HFF-Myc (cell line): ENCODE data around the gene GBF1.

Experiments
- DNase-seq: peaks from one replicate; pipeline ENCODE4 v3.0.0-alpha.2; 2011; ENCODE audit warnings: low read depth; ENCODE audit errors: extremely low read depth
- H3K4me3 ChIP-seq: replicated peaks from 2 replicates; pipeline ENCODE4 v1.5.1; 2011; ENCODE audit warnings: low read depth, mild to moderate bottlenecking, control low read depth, low read length
- CTCF ChIP-seq: IDR thresholded peaks from 2 replicates; pipeline ENCODE4 v1.5.1; 2012; ENCODE audit warnings: mild to moderate bottlenecking, low read depth, low read length, control low read depth; ENCODE audit errors: missing control alignments

The GBF1 gene

GRCh38 chr10:102354451-102354850 is 109.1 kb downstream of the GBF1 start:
- DNase-seq: no peak

GRCh38 chr10:102358712-102359382 is 113.5 kb downstream of the GBF1 start:
- no peak overlapping the region for H3K4me3 ChIP-seq
- no peak for DNase-seq
- no peak for TF ChIP-seq CTCF

More at GRCh38 chr10:102354451-102354850, 109.1 kb downstream of the GBF1 start:
- no peak for TF ChIP-seq CTCF
- H3K4me3 ChIP-seq: no peak overlapping the region

DNA sequence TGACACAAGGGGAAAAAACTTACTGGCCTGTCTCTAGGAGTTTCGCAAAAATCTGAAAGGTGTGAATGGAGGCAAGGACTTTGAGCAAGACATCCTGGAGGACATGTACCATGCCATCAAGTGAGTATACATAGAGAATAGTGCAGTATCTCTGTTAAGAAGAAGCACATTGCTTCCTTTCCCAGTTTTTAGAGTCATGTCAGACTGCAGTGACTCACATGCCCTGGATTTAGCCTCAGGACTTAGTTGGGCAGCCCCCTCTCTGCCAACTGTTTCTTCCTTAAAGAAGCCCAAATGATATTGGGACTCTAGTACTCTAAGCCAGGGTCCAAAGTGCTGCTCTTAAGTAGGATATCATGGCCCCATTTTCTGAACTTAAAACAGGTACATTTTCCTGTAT is 122.1 kb downstream of the GBF1 start:
- H3K4me3 ChIP-seq: no peak overlapping the region
- TF ChIP-seq CTCF: no peak
- DNase-seq: no peak

DNA sequence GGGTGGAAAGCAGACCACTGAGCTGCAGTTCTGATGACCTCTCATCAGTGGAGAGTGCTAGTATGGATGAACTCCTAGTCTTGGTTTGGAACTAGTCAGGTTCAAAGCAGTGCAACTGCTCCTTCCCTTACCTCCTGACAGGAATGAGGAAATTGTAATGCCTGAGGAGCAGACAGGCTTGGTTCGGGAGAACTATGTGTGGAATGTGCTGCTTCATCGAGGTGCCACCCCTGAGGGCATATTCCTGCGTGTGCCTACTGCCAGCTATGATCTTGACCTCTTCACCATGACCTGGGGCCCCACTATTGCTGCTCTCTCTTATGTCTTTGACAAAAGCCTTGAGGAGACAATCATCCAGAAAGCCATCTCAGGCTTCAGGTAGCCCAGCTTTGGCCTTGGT is 122.7 kb downstream of the GBF1 start:
- no peak for TF ChIP-seq CTCF
- no peak overlapping the region for H3K4me3 ChIP-seq
- no peak for DNase-seq

GRCh38 chr10:102371295-102371694 is 126.0 kb downstream of the GBF1 start:
- DNase-seq: no peak
- TF ChIP-seq CTCF: no peak
- H3K4me3 ChIP-seq: no peak overlapping the region

DNA sequence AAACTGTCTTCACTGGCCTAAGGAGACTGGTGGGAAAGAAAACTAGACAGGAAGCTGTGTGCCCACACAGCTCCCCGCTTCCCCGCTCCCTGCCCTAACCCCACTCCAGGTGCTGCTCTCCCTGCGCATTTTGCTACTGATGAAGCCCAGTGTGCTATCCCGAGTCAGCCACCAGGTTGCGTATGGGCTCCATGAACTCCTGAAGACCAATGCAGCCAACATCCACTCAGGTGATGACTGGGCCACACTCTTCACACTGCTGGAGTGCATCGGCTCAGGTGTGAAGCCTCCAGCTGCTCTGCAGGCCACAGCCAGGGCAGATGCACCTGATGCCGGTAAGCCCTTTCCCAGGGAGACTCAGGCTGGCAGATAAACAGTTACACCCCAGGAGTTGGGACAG is 129.9 kb downstream of the GBF1 start:
- DNase-seq: no peak
- no peak overlapping the region for H3K4me3 ChIP-seq
- peak; percentile 13 for TF ChIP-seq CTCF

DNA sequence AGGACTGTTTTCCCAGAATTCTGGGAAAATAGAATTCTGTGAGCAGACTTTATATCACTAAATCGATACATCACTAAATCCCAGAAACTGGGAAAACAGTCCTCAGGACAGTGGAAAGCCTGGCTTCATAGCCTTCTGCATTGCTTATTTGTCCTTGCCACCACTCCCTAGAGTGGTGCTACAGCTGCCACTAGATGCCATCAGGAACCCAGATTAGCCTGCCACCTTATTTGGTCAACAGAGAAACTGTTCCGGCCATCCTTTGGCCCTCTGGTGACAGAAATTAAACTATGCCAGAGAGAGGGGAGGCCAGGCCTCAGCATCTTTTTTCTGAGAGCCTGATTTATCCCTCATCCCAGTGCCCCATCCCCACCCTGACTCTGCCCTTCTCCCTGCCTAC is 130.5 kb downstream of the GBF1 start:
- no peak overlapping the region for H3K4me3 ChIP-seq
- no peak for DNase-seq
- no peak for TF ChIP-seq CTCF
